Testis (tissue), 2 donors: ENCODE data around the gene DEF6.

Source experiments
- CTCF ChIP-seq, 3 experiments: fragments of 450-650 bp in 2 of 3; fragments of 200-600 bp in 1 of 3; sonication (generic) in 1 of 3; IDR thresholded peaks; one replicate each; pipeline ENCODE4 v1.5.1; 2016 to 2019; ENCODE audit warnings: antibody characterized with exemption in 3 of 3, mild to moderate bottlenecking in 2 of 3, moderate library complexity in 1 of 3
- POLR2A ChIP-seq: fragments of 450-650 bp; IDR thresholded peaks from one replicate; pipeline ENCODE4 v1.6.1; 2017; ENCODE audit warnings: antibody characterized with exemption, mild to moderate bottlenecking, moderate library complexity

GRCh38 chr6:35312076-35312800, 14.6 kb downstream of the DEF6 start:
- TF ChIP-seq CTCF (IDR thresholded peaks at IDR 0.05) (no peak), POLR2A (no peak)
